HCT116 (cell line): Measurements from ENCODE around the gene TTC9. TPM values are rescaled to one million over a fixed set of nuclear protein-coding genes. Genes with fewer than 3 reads are reported as not detected.
"Not testable (repeated sequence)": the region's sequence is repeated elsewhere in the genome, so short reads cannot be mapped to it uniquely, and the experiment has no call there.

Source experiments
- ATAC-seq: fragments of 200-7000 bp; cut with Tn5 transposase; 2 replicates; pipeline ENCODE4 v1.9.1; 2020; ENCODE audit warnings: mild to moderate bottlenecking, moderate library complexity
- BruUV-seq: library from RNA; stranded (reverse); fragments of 400-500 nt; replicated peaks from 2 replicates; lab custom pipeline; 2021; lab: Mats Ljungman, UMichigan
- CTCF ChIA-PET: fragments of 300-600 bp; sonication (Branson Sonifier 250); formaldehyde crosslinking; loops from one replicate; lab custom pipeline; 2021; ENCODE audit warnings: antibody characterized with exemption; lab: Charles Lee
- POLR2A ChIA-PET: fragments of 300-600, 350-600 bp; sonication (Branson Sonifier 250); formaldehyde crosslinking; loops from one replicate; lab custom pipeline; 2021; ENCODE audit warnings: antibody characterized with exemption; lab: Charles Lee
- RAD21 ChIA-PET, 2 experiments: fragments of 300-600 bp; sonication (Branson Sonifier 250); formaldehyde crosslinking; loops; one replicate each; lab custom pipeline; 2023; ENCODE audit warnings: low total read pairs in 2 of 2; ENCODE audit not compliant: uncharacterized antibody in 2 of 2, unreplicated experiment in 2 of 2, low non-redundant PET in 1 of 2; lab: Charles Lee
- DNase-seq: peaks from one replicate; pipeline ENCODE4 v3.0.0-alpha.2; 2010; ENCODE audit warnings: low read depth, low spot score
- H2AFZ ChIP-seq: fragments of 200-600 bp; shearing (Covaris generic), sonication (generic); 2 replicates; pipeline ENCODE4 v1.6.1; 2017; ENCODE audit warnings: low read depth, mixed run types, mixed read lengths, antibody characterized with exemption, low read length; ENCODE audit not compliant: poor library complexity, severe bottlenecking
- H3K27ac ChIP-seq: 2 replicates; pipeline ENCODE4 v1.5.1; 2012; ENCODE audit warnings: low read depth, low read length
- H3K27me3 ChIP-seq: fragments of 200-600 bp; sonication (generic); 2 replicates; pipeline ENCODE4 v1.6.1; 2016; ENCODE audit warnings: mixed run types, low read length, mixed read lengths; ENCODE audit not compliant: insufficient read depth
- H3K36me3 ChIP-seq, 2 experiments: fragments of 200-500 bp in 1 of 2; fragments of 200-600 bp in 1 of 2; sonication (Bioruptor generic) in 1 of 2; sonication (generic) in 1 of 2; 2 replicates each; pipeline versions ENCODE4 v1.5.1 to v1.6.1; 2014 to 2016; ENCODE audit warnings: low read length in 2 of 2, inconsistent platforms in 1 of 2, mixed read lengths in 1 of 2, mixed run types in 1 of 2; ENCODE audit not compliant: insufficient read depth in 2 of 2, control insufficient read depth in 1 of 2
- H3K4me1 ChIP-seq, 2 experiments: fragments of 200-600 bp in 1 of 2; sonication (generic) in 1 of 2; 2 replicates each; pipeline versions ENCODE4 v1.5.1 to v1.6.1; 2012 to 2017; ENCODE audit warnings: low read length in 2 of 2, inconsistent platforms in 1 of 2, mild to moderate bottlenecking in 1 of 2, mixed read lengths in 1 of 2, mixed run types in 1 of 2, moderate library complexity in 1 of 2; ENCODE audit not compliant: insufficient read depth in 2 of 2, control insufficient read depth in 1 of 2
- H3K4me2 ChIP-seq: fragments of 200-600 bp; sonication (generic); 2 replicates; pipeline ENCODE4 v1.6.1; 2017; ENCODE audit warnings: mixed run types, low read length, mixed read lengths
- H3K4me3 ChIP-seq, 2 experiments: fragments of 200-600 bp in 1 of 2; sonication (generic) in 1 of 2; replicated peaks in 1 of 2; 2 replicates each; pipeline ENCODE4 v1.5.1; 2011 to 2016; ENCODE audit warnings: low read length in 2 of 2, control low read depth in 1 of 2, low read depth in 1 of 2, mild to moderate bottlenecking in 1 of 2, mixed read lengths in 1 of 2, mixed run types in 1 of 2
- H3K79me2 ChIP-seq: fragments of 200-600 bp; sonication (generic); 2 replicates; pipeline ENCODE4 v1.6.1; 2017; ENCODE audit warnings: mild to moderate bottlenecking, mixed run types, low read length, moderate library complexity, mixed read lengths; ENCODE audit not compliant: insufficient read depth
- H3K9ac ChIP-seq: fragments of 200-600 bp; sonication (generic); 2 replicates; pipeline ENCODE4 v1.6.1; 2016; ENCODE audit warnings: low read length, mixed read lengths
- H3K9me2 ChIP-seq: fragments of 200-600 bp; sonication (generic), shearing (Covaris generic); 2 replicates; pipeline ENCODE4 v1.6.1; 2017; ENCODE audit warnings: mixed run types, mild to moderate bottlenecking, moderate library complexity; ENCODE audit not compliant: insufficient read depth
- H3K9me3 ChIP-seq, 2 experiments: fragments of 200-500 bp in 1 of 2; fragments of 200-600 bp in 1 of 2; sonication (Bioruptor generic) in 1 of 2; sonication (generic) in 1 of 2; 2 replicates each; pipeline ENCODE4 v1.6.1; 2014 to 2017; ENCODE audit warnings: low read length in 2 of 2, mixed read lengths in 2 of 2, inconsistent platforms in 1 of 2, low read depth in 1 of 2, mild to moderate bottlenecking in 1 of 2, mixed run types in 1 of 2, moderate library complexity in 1 of 2; ENCODE audit not compliant: control insufficient read depth in 1 of 2, insufficient read depth in 1 of 2
- H4K20me1 ChIP-seq: fragments of 200-600 bp; sonication (generic), shearing (Covaris generic); 2 replicates; pipeline ENCODE4 v1.6.1; 2017; ENCODE audit warnings: mixed run types, mild to moderate bottlenecking, moderate library complexity; ENCODE audit not compliant: insufficient read depth
- EZH2phosphoT487 ChIP-seq: fragments of 200-600 bp; IDR thresholded peaks from 2 replicates; pipeline ENCODE4 v1.6.1; 2018; ENCODE audit warnings: antibody characterized with exemption, borderline replicate concordance
- JUND ChIP-seq: IDR thresholded peaks from 2 replicates; pipeline ENCODE4 v1.6.1; 2012
- ZFX ChIP-seq: fragments of 450-650 bp; IDR thresholded peaks from 2 replicates; pipeline ENCODE4 v1.6.1; 2017
- intact Hi-C: fragments of 100-400 bp; cut with micrococcal nuclease; formaldehyde crosslinking; loops from 2 replicates; pipeline ENCODE4 v1.10.0; 2022
- total RNA-seq: library from RNA; stranded (reverse); gene quantifications from one replicate; pipeline ENCODE4 v1.2.1, GENCODE V29; 2021; ENCODE audit not compliant: unreplicated experiment
- TF ChIP-seq, protein P1 (sequence below): IDR thresholded peaks from 2 replicates; pipeline ENCODE4 v1.6.1; 2012

The TTC9 gene
- total RNA-seq, 1 experiment from 2014 or later, result 2.4 TPM

DNA sequence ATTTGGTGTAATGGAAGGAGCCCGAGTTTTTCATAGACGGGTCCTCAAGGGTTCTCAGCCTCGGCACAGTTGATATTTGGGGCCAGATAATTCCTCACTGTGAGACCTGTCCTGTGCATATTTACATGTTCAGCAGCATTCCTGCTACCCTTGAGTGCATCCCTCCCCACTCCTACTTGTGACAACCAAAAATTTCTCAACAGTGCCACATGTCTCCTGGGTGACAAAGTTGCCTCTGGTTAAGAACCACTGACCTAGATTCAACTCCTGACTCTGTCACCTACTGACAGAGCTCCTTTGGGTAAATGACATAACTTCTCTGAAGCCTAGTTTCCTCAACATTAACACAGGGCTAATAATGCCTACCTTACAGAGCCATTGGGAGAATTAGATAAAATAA lies 60.4 kb downstream of the TTC9 start:
- H4K20me1 ChIP-seq, result no peaks in the 10 kb centered on the region
- peaks cover 9 to 33% of the 10 kb centered on the region in 2 experiments for H3K4me1 ChIP-seq
- no peaks in the 10 kb centered on the region for H3K27me3 ChIP-seq
- H3K79me2 ChIP-seq, result no peaks in the 10 kb centered on the region
- no peaks in the 10 kb centered on the region for H3K9me2 ChIP-seq
- H3K4me3 ChIP-seq, result no peak overlapping the region
- DNase-seq (no peak), ATAC-seq (no peak)
- RAD21 ChIA-PET, result no interaction called here
- no TSS peak for BruUV-seq
- H3K27ac ChIP-seq, result no peak overlapping the region
- H2AFZ ChIP-seq, result no peak overlapping the region
- H3K9ac ChIP-seq, result no peak overlapping the region
- H3K4me2 ChIP-seq, result no peak overlapping the region
- POLR2A ChIA-PET, result no interaction called here
- H3K9me3 ChIP-seq, result no peaks in the 10 kb centered on the region
- TF ChIP-seq JUND, result no peak
- no peak for TF ChIP-seq EZH2phosphoT487
- TF ChIP-seq ZFX, result no peak
- TF ChIP-seq, protein P1, sequence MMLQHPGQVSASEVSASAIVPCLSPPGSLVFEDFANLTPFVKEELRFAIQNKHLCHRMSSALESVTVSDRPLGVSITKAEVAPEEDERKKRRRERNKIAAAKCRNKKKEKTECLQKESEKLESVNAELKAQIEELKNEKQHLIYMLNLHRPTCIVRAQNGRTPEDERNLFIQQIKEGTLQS, result no peak
- H3K36me3 ChIP-seq, result no peaks in the 10 kb centered on the region
- intact Hi-C loops, result no loop called here
- CTCF ChIA-PET, result no interaction called here

DNA sequence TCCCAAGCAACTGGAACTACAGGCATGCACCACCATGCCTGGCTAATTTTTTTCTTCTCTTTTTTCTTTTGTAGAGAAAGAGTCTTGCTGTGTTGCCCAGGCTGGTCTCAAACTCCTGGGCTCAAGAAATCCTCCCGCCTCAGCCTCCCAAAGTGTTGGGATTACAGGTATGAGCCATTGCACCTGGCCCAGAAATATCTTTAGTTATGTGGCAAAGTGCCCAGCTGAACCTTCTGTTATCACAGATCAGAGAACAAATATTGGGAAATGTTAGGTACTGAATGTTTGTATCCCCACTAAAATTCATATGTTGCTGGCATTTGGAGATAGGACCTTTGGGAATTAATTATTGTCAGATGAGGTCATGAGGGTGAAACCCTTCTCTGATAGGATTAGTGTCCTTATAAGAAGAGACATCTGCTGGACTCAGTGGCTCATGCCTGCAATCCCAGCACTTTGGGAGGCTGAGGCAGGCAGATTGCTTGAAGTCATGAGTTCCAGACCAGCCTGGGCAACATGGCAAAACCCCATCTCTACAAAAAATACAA lies 62.0 kb downstream of the TTC9 start:
- H3K79me2 ChIP-seq, H3K9ac ChIP-seq, H3K36me3 ChIP-seq, BruUV-seq, H3K27me3 ChIP-seq, H3K9me2 ChIP-seq, ATAC-seq, H3K4me2 ChIP-seq, H2AFZ ChIP-seq, H3K9me3 ChIP-seq, H4K20me1 ChIP-seq, H3K27ac ChIP-seq, DNase-seq, intact Hi-C loops, POLR2A ChIA-PET, H3K4me3 ChIP-seq, RAD21 ChIA-PET: not testable (repeated sequence)
- CTCF ChIA-PET, result interaction anchor here (1.5 kb wide), 1 partner anchor 10 kb away, joined by 6 read pairs; no protein-coding TSS in a partner anchor
- H3K4me1 ChIP-seq, result peaks cover 10 to 25% of the 10 kb centered on the region in 2 experiments; a peak in 3 of 4 replicates
